Lower leg skin (tissue), 3 donors: ENCODE data around the gene GUCA2A.

Experiments used
- CTCF ChIP-seq, 3 donors: fragments of 450-650 bp; IDR thresholded peaks; one replicate each; pipeline ENCODE4 v1.5.1; 2016; ENCODE audit warnings: antibody characterized with exemption in 3 of 3, mild to moderate bottlenecking in 3 of 3, moderate library complexity in 2 of 3
- POLR2A ChIP-seq, 2 donors: fragments of 450-650 bp; IDR thresholded peaks; one replicate each; pipeline ENCODE4 v1.6.1; 2016 to 2017; ENCODE audit warnings: antibody characterized with exemption in 2 of 2, mild to moderate bottlenecking in 1 of 2, moderate library complexity in 1 of 2

GRCh38 chr1:42192106-42192505 is 27.6 kb upstream of the GUCA2A start:
- no peak for TF ChIP-seq CTCF (IDR thresholded peaks at IDR 0.05)
- TF ChIP-seq POLR2A (IDR thresholded peaks at IDR 0.05), result no peak
